ENCODE data around the gene ITM2A. TPM values are rescaled to one million over a fixed set of nuclear protein-coding genes. Genes with fewer than 3 reads are reported as not detected.

The ITM2A gene
- total and polyA plus RNA-seq, 8 donors: 2.1 to 14.2 (median 6.7) TPM

DNA sequence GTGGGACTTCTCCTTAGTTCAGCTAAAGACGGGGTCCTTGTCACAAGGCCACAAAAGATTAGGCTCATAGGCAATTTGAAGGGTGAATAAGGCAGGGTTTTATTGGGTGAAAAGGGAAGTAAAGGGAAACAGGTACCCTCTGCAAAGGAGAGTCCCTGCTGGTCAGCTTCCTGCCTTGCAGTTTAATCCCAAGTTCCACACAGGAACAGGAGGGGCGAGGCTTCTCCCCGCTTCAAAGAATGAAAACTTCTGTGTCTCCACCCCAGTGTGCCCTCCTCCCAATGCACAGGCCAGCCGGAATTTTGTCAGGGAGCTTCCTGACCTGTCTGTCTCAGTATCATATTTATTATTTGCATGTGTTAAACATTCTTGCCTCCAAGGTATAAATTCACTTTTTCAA lies 37.1 kb downstream of the ITM2A start:
- WGBS, 2 donors: 16 to 23% methylated on average over 4 of the region's 4 CpGs
- Histone ChIP-seq H3K36me3 (no peaks in the 10 kb centered on the region), H3K27ac (no peak overlapping the region), H3K9me3 (no peaks in the 10 kb centered on the region), H3K4me3 (no peak overlapping the region), H3K4me1 (no peaks in the 10 kb centered on the region), H3K27me3 (peaks cover 0 to 7% (median 0%) of the 10 kb centered on the region in 4 donors)
- FAIRE-seq (no peak), ATAC-seq (no peak), DNase-seq (no peak)
- intact Hi-C loops (cut with DNase I): no loop called here
- TF ChIP-seq, protein P1, sequence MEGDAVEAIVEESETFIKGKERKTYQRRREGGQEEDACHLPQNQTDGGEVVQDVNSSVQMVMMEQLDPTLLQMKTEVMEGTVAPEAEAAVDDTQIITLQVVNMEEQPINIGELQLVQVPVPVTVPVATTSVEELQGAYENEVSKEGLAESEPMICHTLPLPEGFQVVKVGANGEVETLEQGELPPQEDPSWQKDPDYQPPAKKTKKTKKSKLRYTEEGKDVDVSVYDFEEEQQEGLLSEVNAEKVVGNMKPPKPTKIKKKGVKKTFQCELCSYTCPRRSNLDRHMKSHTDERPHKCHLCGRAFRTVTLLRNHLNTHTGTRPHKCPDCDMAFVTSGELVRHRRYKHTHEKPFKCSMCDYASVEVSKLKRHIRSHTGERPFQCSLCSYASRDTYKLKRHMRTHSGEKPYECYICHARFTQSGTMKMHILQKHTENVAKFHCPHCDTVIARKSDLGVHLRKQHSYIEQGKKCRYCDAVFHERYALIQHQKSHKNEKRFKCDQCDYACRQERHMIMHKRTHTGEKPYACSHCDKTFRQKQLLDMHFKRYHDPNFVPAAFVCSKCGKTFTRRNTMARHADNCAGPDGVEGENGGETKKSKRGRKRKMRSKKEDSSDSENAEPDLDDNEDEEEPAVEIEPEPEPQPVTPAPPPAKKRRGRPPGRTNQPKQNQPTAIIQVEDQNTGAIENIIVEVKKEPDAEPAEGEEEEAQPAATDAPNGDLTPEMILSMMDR (IDR thresholded peaks at IDR 0.05): no peak

DNA sequence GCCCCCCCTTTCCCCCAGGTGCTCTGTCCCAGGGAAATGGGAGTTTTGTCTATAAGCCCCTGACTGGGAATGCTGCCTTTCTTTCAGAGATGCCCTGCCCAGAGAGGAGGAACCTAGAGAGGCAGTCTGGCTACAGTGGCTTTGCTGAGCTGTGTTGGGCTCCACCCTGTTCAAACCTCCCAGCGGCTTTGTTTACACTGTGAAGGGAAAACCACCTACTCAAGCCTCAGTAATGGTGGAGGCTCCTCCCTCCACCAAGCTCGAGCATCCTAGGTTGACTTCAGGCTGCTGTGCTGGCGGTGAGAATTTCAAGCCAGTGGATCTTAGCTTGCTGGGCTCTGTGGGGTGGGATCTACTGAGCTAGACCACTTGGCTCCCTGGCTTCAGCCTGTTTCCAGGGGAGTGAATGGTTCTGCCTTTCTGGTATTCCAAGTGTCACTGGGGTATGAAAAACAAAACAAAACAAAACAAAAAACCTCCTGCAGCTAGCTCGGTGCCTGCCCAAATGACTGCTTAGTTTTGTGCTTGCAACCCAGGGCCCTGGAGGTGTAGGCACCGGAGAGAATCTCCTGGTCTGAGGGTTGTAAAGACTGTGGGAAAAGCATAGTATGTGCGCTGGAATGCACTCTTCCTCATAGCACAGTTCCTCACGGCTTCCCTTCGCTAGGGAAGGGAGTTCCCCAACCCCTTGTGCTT lies 41.7 kb downstream of the ITM2A start:
- no peak overlapping the region for H3K4me3 ChIP-seq
- no peaks in the 10 kb centered on the region for H3K4me1 ChIP-seq
- intact Hi-C loops (cut with DNase I): no loop called here
- no peak for ATAC-seq
- no peak for FAIRE-seq
- H3K27me3 ChIP-seq: peaks cover 0 to 5% (median 0%) of the 10 kb centered on the region in 4 donors
- H3K9me3 ChIP-seq: no peaks in the 10 kb centered on the region
- whole genome bisulfite sequencing, 2 donors: 42 to 46% methylated on average over 8 of the region's 8 CpGs
- no peaks in the 10 kb centered on the region for H3K36me3 ChIP-seq
- TF ChIP-seq, protein P1 (IDR thresholded peaks at IDR 0.05): no peak
- H3K27ac ChIP-seq: no peak overlapping the region
- DNase-seq: no peak

Other genes with a start within 250 kb of the ITM2A start
- gene GPR174, start 222.6 kb downstream of the ITM2A start, total RNA-seq: under 1 TPM in 5 of 6 donors, not detected in 1; 0.08 to 0.40 (median 0.17) TPM
- gene GPR174, start 222.6 kb downstream of the ITM2A start, polyA plus RNA-seq: under 1 TPM in 1 of 2 donors, not detected in 1; 0.02 TPM